DOHH2 (cell line): ENCODE data around the gene ARPC4.

Experiments
- H3F3A ChIP-seq: fragments of 200-600 bp; sonication (generic), shearing (Covaris generic); 2 replicates; pipeline ENCODE4 v1.6.0; 2016; ENCODE audit warnings: antibody characterized with exemption, mild to moderate bottlenecking; ENCODE audit not compliant: control insufficient read depth, insufficient read depth
- H3K27ac ChIP-seq: fragments of 200-600 bp; sonication (generic); 2 replicates; pipeline ENCODE4 v1.5.1; 2014; ENCODE audit warnings: low read depth, mild to moderate bottlenecking, low read length, moderate library complexity
- H3K27me3 ChIP-seq: fragments of 200-600 bp; sonication (generic); 2 replicates; pipeline ENCODE4 v1.6.1; 2014; ENCODE audit warnings: mild to moderate bottlenecking, low read length, mixed read lengths; ENCODE audit not compliant: control insufficient read depth
- H3K36me3 ChIP-seq: fragments of 200-600 bp; sonication (generic); 2 replicates; pipeline ENCODE4 v1.6.1; 2014; ENCODE audit warnings: mild to moderate bottlenecking, low read length, moderate library complexity, mixed read lengths; ENCODE audit not compliant: control insufficient read depth
- H3K4me1 ChIP-seq: fragments of 200-600 bp; sonication (generic); 2 replicates; pipeline ENCODE4 v1.6.1; 2014; ENCODE audit warnings: mild to moderate bottlenecking, low read length, mixed read lengths; ENCODE audit not compliant: control insufficient read depth
- H3K4me2 ChIP-seq: fragments of 200-600 bp; sonication (generic); 2 replicates; pipeline ENCODE4 v1.6.0; 2014; ENCODE audit warnings: mild to moderate bottlenecking, low read length, moderate library complexity
- H3K4me3 ChIP-seq: fragments of 200-600 bp; sonication (generic); 2 replicates; pipeline ENCODE4 v1.5.1; 2014; ENCODE audit warnings: mild to moderate bottlenecking, low read length, mixed read lengths
- H3K79me2 ChIP-seq: fragments of 200-600 bp; sonication (generic); 2 replicates; pipeline ENCODE4 v1.6.1; 2014; ENCODE audit warnings: mild to moderate bottlenecking, low read length, mixed read lengths; ENCODE audit not compliant: control insufficient read depth
- H3K9me2 ChIP-seq: fragments of 200-600 bp; sonication (generic); replicated peaks from 2 replicates; pipeline ENCODE4 v1.6.1; 2014; ENCODE audit warnings: mild to moderate bottlenecking, low read length, mixed read lengths; ENCODE audit not compliant: control insufficient read depth
- H3K9me3 ChIP-seq: fragments of 200-600 bp; sonication (generic); 2 replicates; pipeline ENCODE4 v1.6.1; 2014; ENCODE audit warnings: antibody characterized with exemption, low read length, mixed read lengths; ENCODE audit not compliant: control insufficient read depth, insufficient read depth
- H4K20me1 ChIP-seq: fragments of 200-600 bp; sonication (generic); 2 replicates; pipeline ENCODE4 v1.6.0; 2014; ENCODE audit warnings: low read depth, mild to moderate bottlenecking, antibody characterized with exemption, low read length, moderate library complexity; ENCODE audit not compliant: control insufficient read depth, insufficient read depth
- CTCF ChIP-seq: fragments of 200-600 bp; sonication (generic); IDR thresholded peaks from one replicate; pipeline ENCODE4 v1.5.1; 2014; ENCODE audit warnings: antibody characterized with exemption, mild to moderate bottlenecking, low read depth, low read length; ENCODE audit not compliant: poor library complexity, severe bottlenecking
- EZH2phosphoT487 ChIP-seq: fragments of 200-600 bp; sonication (generic); IDR thresholded peaks from 2 replicates; pipeline ENCODE4 v1.6.1; 2017; ENCODE audit warnings: borderline replicate concordance, mild to moderate bottlenecking, antibody characterized with exemption, low read length, moderate library complexity, mixed read lengths

ARPC4 gene

GRCh38 chr3:9785602-9786001, 7.3 kb upstream of the ARPC4 start:
- Histone ChIP-seq H3K36me3 (peaks cover 67% of the 10 kb centered on the region), H3K4me3 (no peak overlapping the region), H3K27ac (no peak overlapping the region), H3F3A (peaks cover 23% of the 10 kb centered on the region), H3K4me2 (no peak overlapping the region), H3K27me3 (no peaks in the 10 kb centered on the region), H3K9me2 (no peaks in the 10 kb centered on the region), H3K9me3 (no peaks in the 10 kb centered on the region), H3K79me2 (peaks cover 5% of the 10 kb centered on the region; the same call in 1 of the 2 replicates), H4K20me1 (no peaks in the 10 kb centered on the region), H3K4me1 (peaks cover 24% of the 10 kb centered on the region)
- no peak for TF ChIP-seq EZH2phosphoT487
- TF ChIP-seq CTCF = no peak

- Histone ChIP-seq H3F3A (peaks cover 18% of the 10 kb centered on the region), H3K9me2 (no peaks in the 10 kb centered on the region), H3K4me2 (no peak overlapping the region), H4K20me1 (no peaks in the 10 kb centered on the region), H3K27ac (no peak overlapping the region), H3K79me2 (peaks cover 12% of the 10 kb centered on the region), H3K4me1 (peaks cover 24% of the 10 kb centered on the region), H3K27me3 (no peaks in the 10 kb centered on the region), H3K9me3 (no peaks in the 10 kb centered on the region), H3K4me3 (no peak overlapping the region), H3K36me3 (peaks cover 68% of the 10 kb centered on the region)
- TF ChIP-seq CTCF (no peak), EZH2phosphoT487 (no peak)
Observed at GRCh38 chr3:9786209-9786739, 6.6 kb upstream of the ARPC4 start.

GRCh38 chr3:9786825-9787669, 5.8 kb upstream of the ARPC4 start:
- H3K4me3 ChIP-seq = no peak overlapping the region
- no peaks in the 10 kb centered on the region for H4K20me1 ChIP-seq
- no peak overlapping the region for H3K4me2 ChIP-seq
- peaks cover 67% of the 10 kb centered on the region for H3K36me3 ChIP-seq
- H3K27ac ChIP-seq = no peak overlapping the region
- peaks cover 16% of the 10 kb centered on the region for H3F3A ChIP-seq
- H3K9me2 ChIP-seq = no peaks in the 10 kb centered on the region
- H3K4me1 ChIP-seq = peaks cover 23% of the 10 kb centered on the region
- TF ChIP-seq CTCF (peak; percentile 89), EZH2phosphoT487 (no peak)
- no peaks in the 10 kb centered on the region for H3K9me3 ChIP-seq
- H3K27me3 ChIP-seq = no peaks in the 10 kb centered on the region
- H3K79me2 ChIP-seq = peaks cover 19% of the 10 kb centered on the region
